SK-N-SH (cell line): Measurements from ENCODE around the gene TRPM1. TPM values are rescaled to one million over a fixed set of nuclear protein-coding genes. Genes with fewer than 3 reads are reported as not detected.

ENCODE experiments used
- CTCF ChIA-PET: fragments of 300-600, 350-600 bp; formaldehyde crosslinking; extraction: SDS; loops from one replicate; lab custom pipeline; 2021; lab: Yijun Ruan, JAX
- POLR2A ChIA-PET: fragments of 350-600 bp; sonication (Branson Sonifier 250); formaldehyde crosslinking; extraction: SDS; loops from one replicate; lab custom pipeline; 2020; ENCODE audit warnings: antibody characterized with exemption, inconsistent platforms; lab: Yijun Ruan, JAX
- DNase-seq: peaks from one replicate; pipeline ENCODE4 v3.0.0; 2012
- H2AFZ ChIP-seq: fragments of 200-600 bp; sonication (generic); 2 replicates; pipeline ENCODE4 v1.8.1; 2016; ENCODE audit warnings: antibody characterized with exemption, mild to moderate bottlenecking, low read depth
- H3F3A ChIP-seq: fragments of 200-600 bp; sonication (generic); replicated peaks from 2 replicates; pipeline ENCODE3; 2016; ENCODE audit warnings: antibody characterized with exemption, mild to moderate bottlenecking; ENCODE audit not compliant: insufficient read depth
- H3K27ac ChIP-seq, 2 experiments: fragments of 200-500 bp in 1 of 2; fragments of 200-600 bp in 1 of 2; sonication (Bioruptor generic) in 1 of 2; sonication (generic), shearing (Covaris generic) in 1 of 2; 2 replicates each; pipeline versions ENCODE4 v1.5.1 to v1.6.1; 2014 to 2016; ENCODE audit warnings: low read depth in 2 of 2, inconsistent platforms in 1 of 2, low read length in 1 of 2, mild to moderate bottlenecking in 1 of 2, mixed read lengths in 1 of 2
- H3K27me3 ChIP-seq: fragments of 200-600 bp; sonication (generic), shearing (Covaris generic); 2 replicates; pipeline ENCODE4 v1.6.1; 2016; ENCODE audit warnings: mixed run types; ENCODE audit not compliant: insufficient read depth
- H3K36me3 ChIP-seq, 2 experiments: fragments of 200-500 bp in 1 of 2; fragments of 200-600 bp in 1 of 2; sonication (Bioruptor generic) in 1 of 2; sonication (generic) in 1 of 2; replicated peaks in 1 of 2; 2 replicates each; pipeline versions ENCODE3 to v1.5.1; 2014 to 2016; ENCODE audit warnings: low read length in 1 of 2, mild to moderate bottlenecking in 1 of 2; ENCODE audit not compliant: insufficient read depth in 2 of 2, control insufficient read depth in 1 of 2
- H3K4me1 ChIP-seq, 2 experiments: fragments of 200-500 bp in 1 of 2; fragments of 200-600 bp in 1 of 2; sonication (Bioruptor generic) in 1 of 2; sonication (generic), shearing (Covaris generic) in 1 of 2; 2 replicates each; pipeline versions ENCODE4 v1.5.1 to v1.6.1; 2014 to 2016; ENCODE audit warnings: low read depth in 1 of 2, low read length in 1 of 2, mixed run types in 1 of 2; ENCODE audit not compliant: insufficient read depth in 2 of 2, control insufficient read depth in 1 of 2
- H3K4me2 ChIP-seq: fragments of 200-600 bp; sonication (generic), shearing (Covaris generic); 2 replicates; pipeline ENCODE4 v1.6.1; 2017; ENCODE audit warnings: mixed run types
- H3K4me3 ChIP-seq, 2 experiments: fragments of 200-500 bp in 1 of 2; fragments of 200-600 bp in 1 of 2; sonication (Bioruptor generic) in 1 of 2; sonication (generic), shearing (Covaris generic) in 1 of 2; 2 replicates each; pipeline versions ENCODE4 v1.5.1 to v1.8.1; 2014 to 2016; ENCODE audit warnings: low read depth in 2 of 2, inconsistent platforms in 1 of 2, low read length in 1 of 2, mild to moderate bottlenecking in 1 of 2, mixed read lengths in 1 of 2, moderate library complexity in 1 of 2
- H3K79me2 ChIP-seq: fragments of 200-600 bp; sonication (generic); 2 replicates; pipeline ENCODE4 v1.8.1; 2017; ENCODE audit warnings: mild to moderate bottlenecking; ENCODE audit not compliant: insufficient read depth
- H3K9ac ChIP-seq: fragments of 200-600 bp; sonication (generic); 2 replicates; pipeline ENCODE4 v1.6.1; 2017; ENCODE audit warnings: mixed run types
- H3K9me2 ChIP-seq: fragments of 200-600 bp; sonication (generic); 2 replicates; pipeline ENCODE4 v1.6.1; 2017; ENCODE audit warnings: mixed run types
- H3K9me3 ChIP-seq: fragments of 200-600 bp; sonication (generic); 2 replicates; pipeline ENCODE4 v1.6.1; 2017; ENCODE audit warnings: mixed run types, mild to moderate bottlenecking, moderate library complexity
- H4K20me1 ChIP-seq: fragments of 200-600 bp; sonication (generic); 2 replicates; pipeline ENCODE4 v1.6.1; 2017; ENCODE audit warnings: mild to moderate bottlenecking, mixed run types; ENCODE audit not compliant: insufficient read depth
- EP300 ChIP-seq, 2 experiments: IDR thresholded peaks; 2 replicates each; pipeline versions ENCODE4 v1.4.0 to v1.6.1; 2012; ENCODE audit warnings: borderline replicate concordance in 1 of 2, low read depth in 1 of 2, low read length in 1 of 2
- EZH2phosphoT487 ChIP-seq: fragments of 200-600 bp; sonication (generic); IDR thresholded peaks from 2 replicates; pipeline ENCODE4 v1.6.1; 2017; ENCODE audit warnings: low read depth, mixed run types, mild to moderate bottlenecking, antibody characterized with exemption, moderate library complexity, borderline replicate concordance
- JUND ChIP-seq: IDR thresholded peaks from 2 replicates; pipeline ENCODE4 v1.4.0; 2012
- MXI1 ChIP-seq: IDR thresholded peaks from 2 replicates; pipeline ENCODE4 v1.6.1; 2012; ENCODE audit warnings: mild to moderate bottlenecking, low read depth, low read length, improper control_type of control experiment
- POLR2AphosphoS5 ChIP-seq: IDR thresholded peaks from 2 replicates; pipeline ENCODE4 v1.6.1; 2012; ENCODE audit warnings: low read depth, low read length
- RAD21 ChIP-seq: IDR thresholded peaks from 2 replicates; pipeline ENCODE4 v1.6.1; 2012; ENCODE audit warnings: mild to moderate bottlenecking, low read length
- RCOR1 ChIP-seq: fragments of 150-350 bp; IDR thresholded peaks from 2 replicates; pipeline ENCODE4 v1.6.1; 2017; ENCODE audit warnings: antibody characterized with exemption, low read length
- REST ChIP-seq: IDR thresholded peaks from 2 replicates; pipeline ENCODE4 v1.6.1; 2012; ENCODE audit warnings: mild to moderate bottlenecking, low read depth, low read length, moderate library complexity
- RXRA ChIP-seq: IDR thresholded peaks from 2 replicates; pipeline ENCODE4 v1.4.0; 2012; ENCODE audit warnings: low read depth, mild to moderate bottlenecking, borderline replicate concordance
- SMC3 ChIP-seq: IDR thresholded peaks from 2 replicates; pipeline ENCODE4 v1.6.1; 2012; ENCODE audit warnings: low read depth, low read length, improper control_type of control experiment
- ZBTB33 ChIP-seq: IDR thresholded peaks from 2 replicates; pipeline ENCODE4 v1.4.0; 2012; ENCODE audit warnings: low read depth, borderline replicate concordance
- polyA plus RNA-seq, 3 experiments: library from polyadenylated mRNA; depleted of rRNA; stranded (reverse); fragments of >200 nt; gene quantifications; 2 replicates each; pipeline ENCODE4 v1.2.3, GENCODE V29; 2012

The TRPM1 gene
- polyA plus RNA-seq, 1 of the 3 experiments (the other 2 are of a cell fraction) = not detected

GRCh38 chr15:31141792-31142191 lies 40.3 kb upstream of the TRPM1 start:
- Histone ChIP-seq H3K9me3 (no peaks in the 10 kb centered on the region), H3K9me2 (no peaks in the 10 kb centered on the region), H3K4me1 (no peaks in the 10 kb centered on the region), H3K4me3 (no peak overlapping the region), H4K20me1 (no peaks in the 10 kb centered on the region), H3K9ac (no peak overlapping the region), H3K27ac (no peak overlapping the region), H3K36me3 (no peaks in the 10 kb centered on the region), H2AFZ (no peak overlapping the region), H3K79me2 (no peaks in the 10 kb centered on the region), H3K27me3 (peaks cover 4% of the 10 kb centered on the region; the same call in 1 of the 2 replicates), H3F3A (no peaks in the 10 kb centered on the region), H3K4me2 (no peak overlapping the region)
- TF ChIP-seq JUND (no peak), POLR2AphosphoS5 (no peak), RXRA (no peak), RCOR1 (no peak), SMC3 (no peak), EP300 (IDR thresholded peaks at IDR 0.05; ENCODE audit: borderline replicate concordance in 1 of 2, low read depth in 1 of 2, low read length in 1 of 2) (no peak), ZBTB33 (no peak), REST (no peak), EZH2phosphoT487 (no peak), MXI1 (no peak), RAD21 (no peak)
- POLR2A ChIA-PET = no interaction called here
- CTCF ChIA-PET = no interaction called here
- DNase-seq = no peak
